ENCODE results near the gene CUL4A.

GRCh38 chr13:113218586-113218985 lies 9.2 kb downstream of the CUL4A start:
- TF ChIP-seq CTCF (IDR thresholded peaks at IDR 0.05; ENCODE audit: insufficient read depth, low read depth, low read length), result no peak
- no peak for TF ChIP-seq EZH2 (IDR thresholded peaks at IDR 0.05; ENCODE audit: insufficient read depth, low read length)
